ENCODE results near the gene XRN2.

Gene XRN2

GRCh38 chr20:21301940-21302663 lies 1.0 kb upstream of the XRN2 start:
- no peak for DNase-seq

DNA sequence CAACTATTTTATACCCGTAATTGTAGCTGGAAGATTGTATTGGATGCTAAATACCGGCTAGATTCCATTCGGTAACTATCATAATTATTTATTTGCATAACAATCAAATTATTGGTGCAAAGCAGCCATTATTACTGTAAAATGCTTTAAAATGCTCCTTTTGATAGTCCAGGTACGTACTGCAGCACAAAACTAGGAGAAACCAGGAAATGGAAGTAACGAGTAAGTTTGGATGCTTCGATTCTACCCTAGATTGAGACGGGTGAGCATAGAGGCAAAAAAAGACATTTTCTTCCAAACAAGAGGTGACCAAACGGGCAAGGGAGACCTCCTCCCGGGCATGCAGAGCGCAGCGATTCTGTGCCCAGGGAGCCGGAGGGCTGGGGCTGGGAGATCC lies 469 bp upstream of the XRN2 start:
- no peak for DNase-seq

- no peak for DNase-seq
These were observed 898 bp downstream of the XRN2 start for GRCh38 chr20:21303872-21304586.

DNA sequence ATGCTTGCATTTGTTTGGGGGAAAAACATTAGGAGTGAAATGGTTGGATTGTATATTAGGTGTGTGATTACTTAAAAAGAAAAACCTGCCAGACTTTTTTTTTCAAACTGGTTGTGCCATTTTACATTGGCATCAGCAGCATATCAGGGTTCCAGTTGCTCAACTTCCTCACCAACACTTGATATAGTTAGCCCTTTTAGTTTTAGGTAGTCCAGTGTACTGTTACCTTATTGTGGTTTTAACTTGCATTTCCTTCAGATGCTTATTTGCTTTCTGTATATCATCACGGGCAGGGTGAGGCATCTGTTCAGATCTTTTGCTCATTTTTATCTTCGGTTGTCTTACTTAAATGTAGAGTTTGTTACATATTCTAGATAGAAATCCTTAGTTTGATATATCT lies 5.2 kb downstream of the XRN2 start:
- DNase-seq = no peak

DNA sequence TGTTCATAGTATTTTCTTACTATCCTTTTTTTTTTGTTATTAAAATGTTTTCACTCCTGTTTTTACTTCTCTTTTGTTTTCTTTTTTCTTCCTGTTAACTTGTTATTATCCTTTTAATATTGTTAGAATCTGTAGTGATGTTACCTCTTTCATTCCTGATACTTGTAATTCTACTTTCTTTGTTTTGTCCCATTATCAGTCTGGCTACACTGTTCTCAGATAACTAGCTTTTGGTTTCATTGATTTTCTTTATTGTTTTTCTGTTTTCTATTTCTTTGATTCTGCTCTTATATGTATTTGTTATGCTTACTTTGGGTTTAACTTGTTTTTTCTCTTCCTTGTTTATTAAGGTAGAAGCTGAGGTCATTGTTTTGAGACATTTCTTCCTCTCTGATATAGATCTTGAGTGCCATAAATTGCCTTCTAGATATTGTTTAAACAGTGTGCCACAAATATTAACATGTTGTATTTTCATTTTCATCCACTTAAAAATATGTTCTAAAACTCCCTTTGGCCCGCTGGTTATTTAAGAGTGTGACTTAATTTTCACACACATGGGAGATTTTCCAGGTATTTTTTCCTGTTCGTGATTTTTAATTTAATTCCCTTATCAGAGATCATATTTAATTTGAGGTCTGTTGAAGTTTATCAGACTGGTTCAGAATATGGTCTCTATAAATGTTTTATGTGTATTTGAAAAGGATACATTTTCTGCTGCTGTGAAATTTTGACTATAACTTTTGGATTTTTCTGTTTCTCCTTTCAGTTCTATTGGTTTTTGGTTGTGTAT lies 6.7 kb downstream of the XRN2 start:
- no peak for DNase-seq

- no peak for DNase-seq
These were observed 9.8 kb downstream of the XRN2 start for GRCh38 chr20:21312813-21313474.

GRCh38 chr20:21315138-21315537 lies 12.0 kb downstream of the XRN2 start:
- no peak for DNase-seq

- DNase-seq = no peak
These were observed 19.1 kb downstream of the XRN2 start for GRCh38 chr20:21322083-21322710.

GRCh38 chr20:21322921-21323331 lies 19.8 kb downstream of the XRN2 start:
- DNase-seq = no peak

- DNase-seq = no peak
These were observed 20.5 kb downstream of the XRN2 start for GRCh38 chr20:21323640-21324039.

DNA sequence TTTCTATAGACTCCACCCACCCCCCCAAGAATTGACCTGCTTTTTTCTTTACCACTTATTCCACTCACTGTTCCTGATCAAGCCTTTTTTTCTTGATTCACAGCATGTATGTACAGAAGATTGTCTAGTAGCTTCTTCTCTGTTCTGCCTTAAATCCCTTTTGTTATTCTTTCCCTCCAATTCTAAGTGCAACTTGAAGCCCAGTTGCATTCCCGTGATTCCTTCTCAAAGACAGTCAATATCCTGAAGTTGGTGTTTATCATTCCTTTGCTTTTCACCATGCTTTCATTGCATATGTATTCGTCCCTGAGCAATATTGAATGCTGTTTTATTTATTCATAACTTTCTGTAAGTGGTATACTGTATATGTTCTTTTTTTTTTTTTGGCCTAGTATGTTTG lies 21.0 kb downstream of the XRN2 start:
- DNase-seq = no peak

DNA sequence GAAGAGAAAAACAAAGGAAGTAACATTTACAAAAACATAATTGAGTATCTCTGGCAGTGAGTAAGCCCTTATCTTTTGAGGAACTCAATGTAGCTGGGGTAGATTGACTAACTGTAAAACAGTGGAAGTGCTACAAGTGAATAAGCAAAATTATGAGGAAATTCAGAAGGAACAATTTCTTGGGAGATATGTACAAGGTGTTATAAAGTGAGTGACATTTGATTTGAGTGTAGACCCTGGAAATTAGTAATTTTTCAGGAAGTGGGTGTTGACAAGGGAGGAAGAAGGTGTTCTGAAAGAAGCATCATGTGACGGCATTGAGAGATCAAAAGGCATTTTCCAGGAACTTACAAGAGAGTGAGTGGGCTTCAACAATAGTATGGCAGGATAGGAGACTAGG lies 22.2 kb downstream of the XRN2 start:
- DNase-seq = no peak

- no peak for DNase-seq
These were observed 23.6 kb downstream of the XRN2 start for GRCh38 chr20:21326700-21327099.

GRCh38 chr20:21336455-21337151 lies 33.5 kb downstream of the XRN2 start:
- DNase-seq = no peak

DNA sequence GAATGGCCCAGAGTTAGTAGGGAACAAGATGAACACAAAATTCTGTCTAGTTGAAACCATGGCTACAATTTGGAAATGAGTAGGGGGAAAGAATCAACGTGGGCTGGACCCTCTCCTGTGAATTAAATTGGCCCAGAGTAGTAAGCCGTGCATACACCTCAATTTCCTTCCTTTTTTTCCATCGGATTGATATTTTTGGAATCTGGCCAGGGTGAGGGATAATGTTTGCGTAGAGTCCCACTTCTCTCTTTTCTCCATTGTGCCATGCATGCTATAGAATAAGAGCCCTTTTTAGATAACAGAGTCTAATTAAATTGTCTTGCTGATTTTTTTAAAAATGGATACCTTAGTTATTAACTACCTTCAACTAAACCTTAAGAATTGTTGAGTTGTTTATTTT lies 35.2 kb downstream of the XRN2 start:
- no peak for DNase-seq

- no peak for DNase-seq
These were observed 36.4 kb downstream of the XRN2 start for GRCh38 chr20:21339499-21339898.

DNA sequence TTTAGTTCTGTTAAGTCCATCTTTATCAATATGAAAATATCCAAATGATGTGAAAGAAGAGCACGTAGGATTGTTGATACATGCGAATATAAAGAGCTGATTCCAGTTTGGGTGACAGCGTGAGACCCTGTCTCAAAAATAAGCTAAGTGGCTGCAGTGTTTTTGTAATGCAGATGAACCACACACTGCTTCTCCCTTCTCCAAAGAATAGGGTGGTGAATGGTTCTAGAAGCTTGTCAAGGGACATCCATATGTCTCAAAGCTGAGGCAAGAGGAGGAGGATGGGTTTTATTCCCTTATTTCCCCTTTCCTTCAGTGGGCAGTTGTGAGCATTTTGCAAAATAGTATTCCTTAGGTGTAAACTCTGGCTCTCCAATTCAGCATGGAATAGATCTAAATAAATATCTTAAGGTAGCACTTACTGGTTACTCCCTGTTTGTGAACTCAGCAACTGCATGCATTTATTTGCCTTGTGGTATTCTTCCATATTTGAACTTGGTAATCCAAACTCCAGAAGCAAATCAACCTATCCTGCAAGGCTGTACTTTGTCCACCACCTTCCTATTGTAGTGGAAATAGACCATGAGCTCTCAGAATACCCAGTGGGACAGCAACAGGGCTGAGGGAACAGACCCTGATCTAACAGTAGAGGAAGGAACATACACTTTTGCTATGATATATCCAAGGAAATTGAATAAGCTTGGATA lies 38.0 kb downstream of the XRN2 start:
- no peak for DNase-seq

GRCh38 chr20:21342656-21343345 lies 39.7 kb downstream of the XRN2 start:
- DNase-seq = no peak

GRCh38 chr20:21344206-21344900 lies 41.2 kb downstream of the XRN2 start:
- no peak for DNase-seq
